CD4-positive, alpha-beta T cell treated with Interferon alpha-2 for 1 hour (primary cell): Measurements from ENCODE around the gene FPR3.
"Not testable (repeated sequence)": the region's sequence is repeated elsewhere in the genome, so short reads cannot be mapped to it uniquely, and the experiment has no call there.

ENCODE experiments used
- DNase-seq, 2 donors: peaks; one replicate each; pipeline ENCODE4 v3.0.0-alpha.2; 2020 to 2022

The FPR3 gene, protein sequence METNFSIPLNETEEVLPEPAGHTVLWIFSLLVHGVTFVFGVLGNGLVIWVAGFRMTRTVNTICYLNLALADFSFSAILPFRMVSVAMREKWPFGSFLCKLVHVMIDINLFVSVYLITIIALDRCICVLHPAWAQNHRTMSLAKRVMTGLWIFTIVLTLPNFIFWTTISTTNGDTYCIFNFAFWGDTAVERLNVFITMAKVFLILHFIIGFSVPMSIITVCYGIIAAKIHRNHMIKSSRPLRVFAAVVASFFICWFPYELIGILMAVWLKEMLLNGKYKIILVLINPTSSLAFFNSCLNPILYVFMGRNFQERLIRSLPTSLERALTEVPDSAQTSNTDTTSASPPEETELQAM

DNA sequence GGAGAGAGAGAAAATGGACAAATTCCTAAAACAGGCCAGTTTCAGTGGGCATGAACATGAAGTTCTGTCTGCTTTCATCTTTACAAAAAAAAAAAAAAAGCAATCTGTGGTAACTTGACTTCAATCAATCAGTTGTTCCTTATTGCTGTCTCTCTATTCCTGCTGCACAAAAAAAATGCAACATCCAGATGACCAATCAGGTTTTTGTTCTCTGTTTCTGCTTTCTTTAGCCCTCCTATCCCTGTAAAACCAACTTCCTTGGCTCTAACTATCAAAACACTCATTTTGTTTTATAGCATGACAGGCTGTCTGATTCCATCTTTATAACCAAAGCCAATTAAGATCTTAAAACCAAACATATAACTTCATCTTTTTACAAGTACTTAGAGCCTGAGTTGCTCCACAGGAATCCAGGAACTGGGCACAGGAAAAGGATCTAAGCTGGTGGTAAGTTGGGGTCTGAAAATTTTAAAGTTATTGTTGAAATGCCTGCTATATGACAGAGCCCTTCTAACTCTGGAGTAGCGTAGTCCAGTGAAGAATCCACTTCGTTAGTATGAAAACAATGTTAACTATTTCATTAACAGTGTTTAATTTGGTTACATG lies at the start of gene FPR3:
TSS of gene FPR3 (plus strand) at position 273 of the 606 bp plus-strand sequence. CDS start 28,592 bp downstream, outside the sequence.
- no peak for DNase-seq

DNA sequence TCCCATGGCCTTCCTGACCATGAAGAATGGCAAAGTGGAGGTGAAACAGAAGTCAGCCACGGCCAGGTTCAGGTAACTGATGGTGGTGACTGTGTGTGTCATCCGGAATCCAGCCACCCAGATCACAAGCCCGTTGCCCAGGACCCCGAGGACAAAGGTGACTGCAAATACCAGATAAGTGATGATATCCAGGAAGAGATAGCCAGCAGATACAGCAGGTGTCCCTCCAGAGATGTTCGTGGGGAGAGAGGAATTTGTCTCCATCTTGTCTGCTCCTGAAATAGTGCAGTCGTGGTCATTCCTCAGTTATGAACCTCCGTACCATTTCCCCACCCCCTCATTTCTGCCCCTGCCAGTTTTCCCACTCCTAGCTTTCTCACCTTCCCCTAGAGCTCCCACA lies 48.2 kb upstream of the FPR3 start:
- DNase-seq = no peak

DNA sequence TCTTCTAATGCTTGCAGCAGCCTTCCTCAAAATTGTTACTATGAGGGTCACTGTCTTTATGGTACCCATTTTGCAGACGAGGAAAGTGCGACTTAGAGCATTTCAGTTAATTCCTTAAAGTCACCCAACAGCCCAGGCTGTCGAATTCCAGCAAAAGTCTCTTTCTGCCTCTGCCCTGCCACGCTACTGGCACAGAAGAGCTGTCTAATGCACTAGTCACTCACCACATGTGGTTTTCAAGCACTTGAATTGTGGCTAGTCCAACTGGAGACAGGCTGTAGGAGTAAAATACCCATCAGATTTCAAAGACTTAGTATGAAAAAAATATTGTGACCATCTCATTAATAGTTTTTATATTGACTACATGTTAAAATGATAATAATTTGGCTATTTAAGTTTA lies 45.0 kb upstream of the FPR3 start:
- DNase-seq = no peak

DNA sequence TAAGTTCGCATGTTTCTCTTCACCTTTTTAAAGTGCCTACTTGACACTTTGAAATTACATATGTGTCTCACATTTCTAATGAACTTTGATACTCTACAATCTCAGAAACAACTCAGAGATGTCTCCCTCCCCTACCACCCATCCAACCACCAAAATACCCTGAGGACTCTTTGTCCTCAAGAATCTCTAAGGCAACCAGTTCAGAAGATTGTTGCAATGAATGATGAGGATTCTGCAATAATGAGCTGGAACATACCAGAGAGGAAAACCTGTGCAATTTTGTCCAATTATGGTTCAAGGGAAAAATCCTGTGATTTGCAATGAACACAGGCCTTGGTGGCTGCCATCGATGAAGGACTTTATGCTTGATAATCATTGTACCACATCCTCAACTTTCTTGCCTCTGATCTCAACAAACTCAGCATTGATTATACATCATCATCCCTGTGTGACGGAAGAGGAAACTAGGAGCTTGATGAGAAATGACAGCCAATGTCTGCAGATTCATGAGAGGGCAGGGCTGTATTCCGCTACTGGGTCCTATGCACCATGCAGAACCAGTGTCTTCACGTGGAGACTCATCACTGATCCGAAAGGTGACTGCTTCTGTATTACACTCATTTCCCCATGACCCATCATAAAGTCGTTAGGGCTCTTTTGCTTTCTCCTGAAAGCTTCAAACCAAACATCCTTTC lies 44.4 kb upstream of the FPR3 start:
- peak in 1 of 2 donors; percentile 28 for DNase-seq

DNA sequence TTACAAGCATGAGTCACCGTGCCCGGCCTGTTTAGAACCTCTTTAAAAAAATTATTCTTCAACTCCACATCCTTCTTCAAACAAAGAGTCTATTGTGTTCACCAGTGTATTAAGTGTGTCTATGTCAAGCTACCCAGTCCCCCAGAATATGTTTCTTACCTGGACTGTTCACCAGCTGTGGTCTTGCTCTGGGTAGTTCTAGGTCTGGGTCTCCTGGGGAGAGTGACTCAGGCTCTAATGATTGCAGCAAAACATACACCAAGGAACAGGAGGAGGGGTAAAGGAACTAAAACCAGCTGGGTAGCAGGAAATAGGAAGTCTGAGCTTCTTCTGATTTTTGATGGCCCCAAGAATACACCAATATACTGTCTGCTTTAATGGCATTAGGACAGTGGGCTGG lies 43.3 kb upstream of the FPR3 start, which contains the start of gene FPR1:
TSS of gene FPR1 (minus strand) at position 224 of the 400 bp plus-strand sequence. CDS start 4,884 bp downstream, outside the sequence.
- peak in 1 of 2 donors; percentile 60 for DNase-seq

DNA sequence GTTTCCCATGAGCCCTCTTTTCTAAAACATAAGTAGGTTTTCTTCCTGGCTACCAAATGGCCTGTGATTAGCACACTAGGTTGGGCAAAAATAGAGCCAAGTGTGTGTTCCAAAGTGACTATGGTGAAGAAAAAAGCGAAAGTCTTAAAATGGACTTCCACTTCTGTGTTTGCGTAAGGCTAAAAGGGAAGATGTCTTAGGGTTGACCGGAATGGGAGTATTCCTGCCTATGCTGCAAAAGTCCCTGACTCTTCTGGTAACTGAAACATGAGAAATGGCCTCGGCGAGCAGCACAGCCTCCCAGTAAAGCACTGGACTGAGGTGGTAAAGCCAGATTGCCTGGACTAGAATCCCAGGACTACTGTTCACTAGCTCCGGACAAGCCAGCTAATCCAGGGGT lies 40.8 kb upstream of the FPR3 start:
- DNase-seq = peak; percentile 8 to 44

DNA sequence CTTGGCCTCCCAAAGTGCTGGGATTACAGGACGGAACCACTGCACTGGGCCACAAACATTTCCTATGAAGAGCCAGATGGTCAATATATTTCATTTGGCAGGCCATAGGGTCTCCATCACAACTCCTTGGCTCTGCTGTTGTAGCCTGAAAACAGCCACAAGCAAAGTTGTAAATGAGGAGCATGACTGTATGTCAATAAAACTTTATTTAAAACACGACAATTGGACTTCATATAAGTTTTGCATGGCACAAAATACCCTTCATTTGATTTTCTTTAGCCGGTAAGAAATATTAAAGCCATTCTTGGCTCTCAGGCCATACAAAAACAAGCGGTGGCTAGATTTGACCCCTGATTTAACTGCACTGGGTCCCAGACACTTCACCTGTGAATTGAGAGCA lies 40.2 kb upstream of the FPR3 start:
- DNase-seq = no peak

DNA sequence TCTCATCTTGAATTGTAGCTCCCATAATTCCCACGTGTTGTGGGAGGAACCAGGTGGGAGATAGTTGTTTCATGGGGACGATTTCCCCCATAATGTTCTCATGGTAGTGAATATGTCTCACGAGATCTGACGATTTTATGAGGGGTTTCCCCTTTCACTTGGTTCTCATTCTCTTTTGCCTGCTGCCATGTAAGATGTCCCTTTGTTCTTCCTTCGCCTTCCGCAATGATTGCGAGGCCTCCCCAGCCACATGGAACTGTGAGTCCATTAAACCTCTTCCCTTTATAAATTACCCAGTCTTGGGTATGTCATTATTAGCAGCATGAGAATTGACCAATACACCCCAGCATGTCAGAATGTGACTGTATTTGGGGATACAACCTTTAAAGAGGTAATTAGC lies 39.4 kb upstream of the FPR3 start:
- no peak for DNase-seq

DNA sequence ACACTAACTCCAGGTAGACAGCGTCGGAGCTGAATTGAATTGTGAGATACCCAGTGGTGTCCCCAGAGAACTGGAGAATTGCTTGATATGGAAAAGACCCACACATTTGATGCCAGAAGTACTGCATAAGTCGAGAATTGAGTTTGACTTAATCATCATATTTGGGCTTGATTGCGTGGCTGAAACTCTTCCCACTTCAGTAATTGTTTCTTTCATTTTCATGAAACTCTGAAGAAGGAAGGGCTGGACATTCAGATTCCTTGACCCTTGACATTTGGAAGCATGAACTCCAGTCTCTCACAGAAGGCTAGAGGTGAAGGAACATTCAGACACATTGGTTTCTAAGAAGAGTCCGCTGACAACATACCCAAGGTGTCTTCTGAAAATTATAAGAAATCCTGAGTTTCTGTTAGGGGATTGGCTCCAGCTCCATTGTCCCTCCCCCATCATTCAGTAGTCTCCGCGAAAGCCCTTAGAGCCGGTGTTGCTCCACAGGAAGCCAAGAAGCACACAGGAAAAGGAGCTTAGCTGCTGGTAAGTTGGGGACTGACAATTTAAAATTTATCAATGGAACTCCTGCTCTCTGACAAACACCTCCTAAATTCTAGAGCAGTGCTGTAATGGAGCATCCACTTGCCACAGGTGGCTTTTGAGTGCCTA lies 34.1 kb upstream of the FPR3 start, which contains the start of gene FPR2:
TSS of gene FPR2 (plus strand) at position 484 of the 660 bp plus-strand sequence. CDS start 7,479 bp downstream, outside the sequence.
- DNase-seq = peak in 1 of 2 donors; percentile 18

DNA sequence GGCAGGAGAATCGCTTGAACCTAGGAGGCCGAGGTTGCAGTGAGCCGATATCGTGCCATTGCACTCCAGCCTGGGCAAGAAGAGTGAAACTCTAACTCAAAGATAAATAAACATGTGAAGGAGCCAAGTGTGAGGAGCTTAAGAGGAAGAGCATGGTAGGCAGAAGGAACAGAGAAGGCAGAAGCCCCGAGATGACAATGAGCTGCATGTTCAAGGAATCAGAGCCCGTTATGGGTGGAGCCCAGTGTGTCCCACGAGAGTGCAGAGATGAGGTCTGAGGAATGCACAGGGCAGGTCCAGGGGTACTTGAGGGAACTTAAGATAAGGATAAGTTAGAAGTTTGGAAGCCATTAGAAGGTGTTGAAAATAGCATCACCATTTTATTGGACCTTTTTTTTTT lies 33.3 kb upstream of the FPR3 start:
- DNase-seq = no peak

DNA sequence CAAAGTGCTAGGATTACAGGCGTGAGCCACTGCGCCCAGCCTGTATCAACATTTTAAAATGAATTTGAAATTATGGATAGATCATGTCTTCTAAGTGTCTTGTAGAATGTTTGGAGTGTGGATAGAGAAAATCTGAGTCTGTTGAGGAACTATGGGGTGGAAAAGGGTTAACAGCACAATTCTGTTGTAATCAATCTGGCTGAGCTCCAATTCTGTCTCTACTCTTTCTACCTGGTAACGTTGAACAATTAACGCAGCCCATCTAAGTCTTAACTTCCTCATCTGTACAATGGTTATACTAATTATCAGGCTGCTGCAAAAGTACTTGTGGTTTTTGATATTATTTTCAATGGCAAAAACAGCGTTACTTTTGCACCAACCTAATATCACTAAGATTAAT lies 29.9 kb upstream of the FPR3 start:
- no peak for DNase-seq

DNA sequence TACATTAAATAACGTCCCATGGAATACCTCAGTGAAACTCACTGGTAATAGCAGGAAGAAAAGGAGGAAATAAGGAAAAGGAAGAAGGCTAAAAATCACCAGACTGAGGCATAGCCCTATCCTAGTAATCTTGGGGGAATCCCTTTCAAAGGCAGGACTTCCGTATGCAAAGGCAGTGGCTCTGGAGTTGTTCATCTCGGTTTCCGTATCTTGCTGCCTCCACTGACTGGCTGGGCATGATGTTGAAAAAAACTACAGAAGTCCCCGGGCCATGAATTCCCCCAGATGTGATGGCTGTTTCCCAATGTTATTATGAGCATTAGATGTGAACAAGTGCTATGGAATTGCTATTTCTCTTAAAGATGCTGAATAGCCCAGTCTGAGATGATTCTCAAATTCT lies 28.5 kb upstream of the FPR3 start:
- no peak for DNase-seq

DNA sequence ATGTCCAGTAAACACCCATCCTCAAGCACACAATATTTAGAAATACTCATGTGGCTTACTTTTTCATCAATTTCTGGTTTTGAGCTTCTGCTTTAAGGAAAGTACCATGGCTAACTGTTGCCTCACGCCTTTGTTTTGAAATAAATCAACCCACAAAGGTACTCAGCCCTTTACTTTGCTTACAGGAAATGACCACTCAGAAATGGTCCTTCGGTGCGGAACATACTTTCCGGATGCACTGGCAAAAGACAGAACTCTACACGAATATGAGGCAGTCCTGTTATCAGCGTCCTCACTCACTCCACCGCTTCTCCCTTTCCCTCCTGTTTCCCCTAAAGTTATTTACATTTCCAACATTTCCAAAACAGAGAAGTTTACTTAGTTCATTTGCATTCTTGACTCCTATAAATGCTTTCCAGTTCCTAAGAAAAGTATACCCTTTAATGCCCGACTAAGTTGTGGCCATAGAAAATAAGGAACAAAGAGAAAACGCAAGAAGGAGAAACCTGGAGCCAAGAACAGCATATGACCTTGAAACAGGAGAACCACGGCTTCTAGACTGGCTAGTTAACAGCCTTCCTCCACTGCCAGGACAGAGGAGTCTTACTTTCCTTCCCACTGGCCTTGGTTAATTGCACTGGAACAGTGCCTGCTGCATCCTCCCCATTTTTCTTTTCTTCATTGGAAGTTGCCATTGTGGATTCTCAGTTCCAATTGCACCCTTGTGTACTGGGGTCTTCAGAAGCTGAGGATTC lies 23.4 kb upstream of the FPR3 start:
- DNase-seq = peak; percentile 15 to 64

DNA sequence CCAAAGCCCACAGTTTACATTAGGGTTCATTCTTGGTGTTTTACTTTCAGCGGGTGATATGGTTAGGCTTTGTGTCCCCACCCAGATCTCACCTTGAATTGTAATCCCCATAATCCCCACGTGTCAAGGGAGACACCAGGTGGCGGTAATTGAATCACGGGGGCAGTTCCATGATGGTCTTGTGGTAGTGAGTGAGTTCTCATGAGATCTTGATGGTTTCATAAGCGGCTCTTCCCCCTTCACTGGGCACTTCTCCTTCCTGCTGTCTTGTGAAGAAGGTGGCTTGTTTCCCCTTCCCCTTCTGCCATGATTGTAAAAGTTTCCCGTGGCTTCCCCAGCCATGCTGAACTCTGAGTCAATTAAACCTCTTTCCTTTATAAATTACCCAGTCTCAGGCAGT lies 22.0 kb upstream of the FPR3 start:
- DNase-seq = peak in 1 of 2 donors; percentile 19

DNA sequence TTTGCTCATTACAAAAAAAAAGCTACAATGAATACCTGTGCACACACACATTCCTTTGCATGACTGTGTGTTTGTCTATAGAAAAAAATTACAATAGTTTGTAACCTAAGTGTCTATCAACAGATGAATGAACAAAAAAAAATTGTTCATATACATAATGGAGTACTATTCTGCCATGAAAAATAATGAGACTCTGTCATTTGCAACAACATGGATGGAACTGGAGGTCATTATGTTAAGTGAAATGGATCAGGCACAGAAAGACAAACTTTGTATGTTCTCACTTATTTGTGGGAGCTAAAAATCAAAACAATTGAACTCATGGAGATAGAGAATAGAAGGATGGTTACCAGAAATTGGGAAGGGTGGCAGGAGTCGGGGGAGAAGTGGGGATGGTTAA lies 18.4 kb upstream of the FPR3 start:
- not testable (repeated sequence) for DNase-seq

DNA sequence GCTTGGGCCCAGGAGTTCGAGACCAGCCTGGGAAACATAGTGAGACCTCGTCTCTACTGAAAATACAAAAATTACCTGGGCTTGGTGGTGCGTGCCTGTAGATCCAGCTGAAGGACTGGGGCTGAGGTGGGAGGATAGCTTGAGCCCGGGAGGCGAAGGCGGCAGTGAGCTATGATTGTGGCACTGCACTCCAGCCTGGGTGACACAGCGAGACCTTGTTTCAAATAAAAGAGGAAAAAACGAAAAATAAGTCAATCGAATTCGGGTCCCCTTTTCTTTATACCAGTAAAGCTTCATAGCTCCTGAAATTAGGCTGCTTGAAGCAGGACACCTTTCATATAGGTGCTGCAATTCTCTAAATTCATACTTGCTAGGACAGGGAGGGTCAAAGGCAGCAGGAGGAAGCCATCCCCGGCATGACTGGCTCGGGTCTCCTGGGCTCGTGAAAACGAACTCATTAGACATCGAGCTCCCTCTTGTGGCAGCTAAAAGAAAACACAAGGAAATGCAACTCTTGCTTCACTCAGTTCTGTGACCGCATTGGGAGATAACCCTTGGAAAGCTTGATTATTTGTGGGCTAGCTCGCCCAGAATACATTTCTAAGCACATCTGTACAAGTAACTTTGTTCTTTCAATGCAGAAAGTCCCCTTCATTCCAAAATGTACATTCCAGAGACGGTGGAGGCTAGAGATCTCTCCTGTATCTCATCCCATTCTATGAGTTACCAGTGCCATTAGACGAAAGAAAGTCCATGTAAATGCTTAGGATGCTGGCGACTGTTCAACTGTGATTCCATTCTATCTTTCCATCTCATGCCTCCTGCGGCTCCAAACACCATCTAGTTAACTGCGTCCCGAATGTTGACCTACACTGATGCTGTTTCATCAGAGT lies 17.1 kb upstream of the FPR3 start:
- DNase-seq = peak; percentile 53 to 56

DNA sequence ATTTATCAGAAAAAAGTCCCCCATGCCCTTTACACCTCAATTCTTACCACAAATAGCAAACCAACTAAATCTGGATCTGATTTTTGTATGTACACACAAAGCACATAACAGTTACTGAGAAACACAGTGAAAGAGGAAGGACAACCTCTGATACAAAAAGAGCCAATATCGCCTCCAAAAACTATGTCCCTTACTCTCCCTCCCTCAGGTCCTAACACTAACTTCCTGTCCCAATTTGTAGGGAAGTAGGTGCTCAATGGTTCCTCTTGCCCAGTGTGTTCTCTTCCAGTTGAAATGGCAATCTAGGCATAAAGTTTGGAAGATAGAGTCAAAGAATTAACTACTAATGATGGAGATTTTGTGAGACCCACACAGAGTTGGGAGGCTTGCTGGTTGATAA lies 15.8 kb upstream of the FPR3 start:
- no peak for DNase-seq

DNA sequence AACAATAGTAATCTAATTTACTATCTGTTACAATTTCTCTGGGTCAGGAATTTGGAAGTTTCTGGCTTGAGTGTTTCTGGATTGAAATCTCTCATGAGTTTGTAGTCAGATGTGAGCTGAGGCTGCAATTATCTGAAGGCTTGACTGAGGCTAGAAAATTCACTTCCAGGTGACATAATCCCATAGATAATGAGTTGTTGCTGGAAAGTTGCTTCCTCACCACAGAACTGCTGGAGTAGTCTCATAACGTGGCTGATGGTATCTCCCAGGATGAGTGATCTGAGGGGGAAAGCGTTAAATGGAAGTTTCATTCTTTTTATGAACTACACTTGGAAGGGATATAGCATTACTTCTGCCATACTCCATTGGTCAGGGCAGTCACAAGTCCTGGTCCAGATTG lies 15.3 kb upstream of the FPR3 start:
- no peak for DNase-seq

DNA sequence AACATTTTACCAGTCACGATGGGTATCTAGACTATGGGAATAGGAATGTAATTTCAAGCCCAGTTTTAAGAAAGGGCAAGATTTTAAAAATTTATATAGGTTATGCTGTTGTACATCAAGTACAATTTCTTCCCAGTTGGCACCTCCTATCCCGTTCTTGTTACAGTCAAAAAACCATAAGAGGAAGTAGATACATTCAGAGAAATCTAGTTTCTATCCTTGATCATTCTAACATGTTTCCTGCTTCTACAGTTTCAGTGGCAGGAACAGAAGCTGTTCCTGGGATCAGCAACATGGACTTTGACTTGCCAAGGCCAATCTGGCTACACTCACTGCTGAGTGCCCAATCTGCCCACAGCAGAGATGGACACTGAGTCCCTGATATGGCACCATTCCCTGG lies 14.7 kb upstream of the FPR3 start:
- DNase-seq = no peak

DNA sequence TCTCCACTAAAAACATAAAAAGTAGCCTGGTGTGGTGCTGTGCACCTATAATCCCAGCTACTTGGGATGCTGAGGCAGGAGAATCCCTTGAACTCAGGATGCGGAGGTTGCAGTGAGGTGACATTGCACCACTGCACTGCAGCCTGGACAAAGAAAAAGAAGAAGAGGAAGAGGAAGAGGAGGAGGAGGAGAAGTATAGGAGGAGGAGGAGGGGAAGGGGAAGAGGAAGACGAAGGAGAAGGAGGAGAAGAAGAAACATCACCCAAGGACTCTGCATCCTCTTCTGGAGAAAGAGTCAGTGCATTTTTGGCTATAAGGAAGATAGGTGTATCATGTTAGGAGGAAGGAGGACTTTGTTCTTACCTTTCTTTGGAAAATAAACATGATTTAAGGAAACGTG lies 13.0 kb upstream of the FPR3 start:
- DNase-seq = no peak

DNA sequence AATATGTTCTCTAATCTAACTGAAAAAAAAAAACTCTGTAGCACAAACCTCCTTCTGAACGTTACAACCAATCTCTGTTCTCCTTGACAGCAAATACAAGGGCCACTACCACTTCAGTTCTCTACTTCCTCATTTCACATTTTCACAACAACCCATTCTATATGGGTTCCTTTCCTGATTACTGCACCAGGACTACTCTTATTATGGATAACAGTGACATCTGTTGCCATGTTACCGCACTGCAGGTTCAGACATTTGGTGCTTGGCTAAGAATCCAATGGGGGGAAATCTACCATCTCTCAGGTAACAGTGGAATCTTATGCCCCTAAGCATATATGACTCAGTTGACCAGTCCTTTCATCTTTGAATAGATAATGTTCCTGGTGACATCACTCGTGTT lies 11.6 kb upstream of the FPR3 start:
- DNase-seq = peak in 1 of 2 donors; percentile 12
